ENCODE results near the gene ESYT3.
A peak's percentile ranks its signal among the peaks of the same experiment; 100 is the strongest.
"Not testable (repeated sequence)": the region's sequence is repeated elsewhere in the genome, so short reads cannot be mapped to it uniquely, and the experiment has no call there.

The ESYT3 gene

GRCh38 chr3:138408751-138409570 is 25.5 kb upstream of the ESYT3 start:
- TF ChIP-seq CTCF (IDR thresholded peaks at IDR 0.05; ENCODE audit: low read depth, low read length, missing control alignments), result no peak
- no peak overlapping the region for H3K4me3 ChIP-seq (ENCODE audit: low read depth, low read length)
- DNase-seq (ENCODE audit: low read depth), result no peak

- no peak overlapping the region for H3K4me3 ChIP-seq (ENCODE audit: low read depth, low read length)
- no peak for TF ChIP-seq CTCF (IDR thresholded peaks at IDR 0.05; ENCODE audit: low read depth, low read length, missing control alignments)
- DNase-seq (ENCODE audit: low read depth), result no peak
Observed at GRCh38 chr3:138412821-138413551, 21.4 kb upstream of the ESYT3 start.

GRCh38 chr3:138416236-138416635 is 18.2 kb upstream of the ESYT3 start:
- not testable (repeated sequence) for H3K4me3 ChIP-seq (ENCODE audit: low read depth, low read length); DNase-seq (ENCODE audit: low read depth)

- TF ChIP-seq CTCF (IDR thresholded peaks at IDR 0.05; ENCODE audit: low read depth, low read length, missing control alignments), result peak; percentile 94
Observed at GRCh38 chr3:138417559-138417982, 16.8 kb upstream of the ESYT3 start.

GRCh38 chr3:138418601-138419206 is 15.7 kb upstream of the ESYT3 start:
- no peak for DNase-seq (ENCODE audit: low read depth)
- TF ChIP-seq CTCF (IDR thresholded peaks at IDR 0.05; ENCODE audit: low read depth, low read length, missing control alignments), result no peak
- H3K4me3 ChIP-seq (ENCODE audit: low read depth, low read length), result no peak overlapping the region

More at GRCh38 chr3:138417559-138417982, 16.8 kb upstream of the ESYT3 start:
- H3K4me3 ChIP-seq (ENCODE audit: low read depth, low read length), result no peak overlapping the region
- DNase-seq (ENCODE audit: low read depth), result peak; percentile 15

GRCh38 chr3:138423316-138423715 is 11.1 kb upstream of the ESYT3 start:
- no peak overlapping the region for H3K4me3 ChIP-seq (ENCODE audit: low read depth, low read length)
- DNase-seq (ENCODE audit: low read depth), result no peak
- TF ChIP-seq CTCF (IDR thresholded peaks at IDR 0.05; ENCODE audit: low read depth, low read length, missing control alignments), result no peak

- no peak for DNase-seq (ENCODE audit: low read depth)
- no peak for TF ChIP-seq CTCF (IDR thresholded peaks at IDR 0.05; ENCODE audit: low read depth, low read length, missing control alignments)
- no peak overlapping the region for H3K4me3 ChIP-seq (ENCODE audit: low read depth, low read length)
Observed at GRCh38 chr3:138424323-138424722, 10.1 kb upstream of the ESYT3 start.
